ENCODE measurements around the gene FAM180B. TPM values are rescaled to one million over a fixed set of nuclear protein-coding genes. Genes with fewer than 3 reads are reported as not detected.
"Not testable (repeated sequence)": the region's sequence is repeated elsewhere in the genome, so short reads cannot be mapped to it uniquely, and the experiment has no call there.

FAM180B gene
- total RNA-seq, 1 donor from 2014 or later: 0.31 TPM

DNA sequence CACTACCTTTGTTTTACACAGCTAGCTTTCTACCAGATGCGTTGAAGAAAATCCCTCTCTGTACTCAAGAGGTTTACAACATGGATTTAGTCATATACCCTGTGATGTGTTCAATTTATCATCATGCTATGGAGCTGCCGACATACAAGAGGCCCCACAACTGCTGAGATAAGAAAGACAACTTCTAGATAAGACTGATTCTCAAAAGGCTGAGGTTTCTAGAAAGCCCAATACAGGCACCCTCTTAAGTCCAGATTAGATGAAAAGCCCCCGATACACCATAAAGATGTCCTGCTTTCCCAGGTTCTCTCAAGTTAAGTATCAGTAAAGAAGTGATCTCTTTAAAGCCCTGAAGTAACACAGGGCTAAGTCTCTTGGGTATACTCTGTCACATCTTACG is 41.5 kb downstream of the FAM180B start:
- H3K27me3 Mint-ChIP-seq (ENCODE audit: unreplicated experiment): no peaks in the 10 kb centered on the region
- H3K27ac Mint-ChIP-seq (ENCODE audit: unreplicated experiment): no peak overlapping the region
- H3K4me3 Mint-ChIP-seq (ENCODE audit: unreplicated experiment): no peak overlapping the region
- no peaks in the 10 kb centered on the region for H3K9me3 Mint-ChIP-seq (ENCODE audit: unreplicated experiment)
- TF ChIP-seq, protein P1, sequence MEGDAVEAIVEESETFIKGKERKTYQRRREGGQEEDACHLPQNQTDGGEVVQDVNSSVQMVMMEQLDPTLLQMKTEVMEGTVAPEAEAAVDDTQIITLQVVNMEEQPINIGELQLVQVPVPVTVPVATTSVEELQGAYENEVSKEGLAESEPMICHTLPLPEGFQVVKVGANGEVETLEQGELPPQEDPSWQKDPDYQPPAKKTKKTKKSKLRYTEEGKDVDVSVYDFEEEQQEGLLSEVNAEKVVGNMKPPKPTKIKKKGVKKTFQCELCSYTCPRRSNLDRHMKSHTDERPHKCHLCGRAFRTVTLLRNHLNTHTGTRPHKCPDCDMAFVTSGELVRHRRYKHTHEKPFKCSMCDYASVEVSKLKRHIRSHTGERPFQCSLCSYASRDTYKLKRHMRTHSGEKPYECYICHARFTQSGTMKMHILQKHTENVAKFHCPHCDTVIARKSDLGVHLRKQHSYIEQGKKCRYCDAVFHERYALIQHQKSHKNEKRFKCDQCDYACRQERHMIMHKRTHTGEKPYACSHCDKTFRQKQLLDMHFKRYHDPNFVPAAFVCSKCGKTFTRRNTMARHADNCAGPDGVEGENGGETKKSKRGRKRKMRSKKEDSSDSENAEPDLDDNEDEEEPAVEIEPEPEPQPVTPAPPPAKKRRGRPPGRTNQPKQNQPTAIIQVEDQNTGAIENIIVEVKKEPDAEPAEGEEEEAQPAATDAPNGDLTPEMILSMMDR (IDR thresholded peaks at IDR 0.05; ENCODE audit: unreplicated experiment): no peak
- H3K4me1 Mint-ChIP-seq (ENCODE audit: unreplicated experiment): no peaks in the 10 kb centered on the region
- DNase-seq (ENCODE audit: low spot score): no peak
- peaks cover 29% of the 10 kb centered on the region for H3K36me3 Mint-ChIP-seq (ENCODE audit: low read depth, unreplicated experiment)

DNA sequence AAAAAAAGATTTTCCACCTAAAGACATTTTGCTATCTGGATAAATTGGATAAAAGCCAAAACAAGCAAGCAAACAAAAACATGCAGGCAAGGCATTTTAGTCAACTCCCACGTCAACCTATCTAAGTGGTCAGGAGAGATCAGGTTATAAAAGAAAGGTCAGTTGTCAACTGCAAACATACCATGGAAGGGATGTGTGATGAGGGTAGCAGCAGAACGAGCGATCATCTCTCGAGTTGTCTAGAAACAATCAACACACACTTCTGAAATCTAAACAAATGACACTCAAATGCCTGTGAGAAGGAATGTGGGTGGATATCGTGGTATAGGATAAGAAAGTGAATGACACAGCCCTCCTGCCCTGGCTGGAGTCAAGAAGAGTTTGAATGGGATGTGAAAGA is 45.0 kb downstream of the FAM180B start:
- Mint-ChIP-seq H3K27ac (ENCODE audit: unreplicated experiment) (no peak overlapping the region), H3K4me1 (ENCODE audit: unreplicated experiment) (no peaks in the 10 kb centered on the region), H3K9me3 (ENCODE audit: unreplicated experiment) (no peaks in the 10 kb centered on the region), H3K36me3 (ENCODE audit: low read depth, unreplicated experiment) (peaks cover 35% of the 10 kb centered on the region), H3K27me3 (ENCODE audit: unreplicated experiment) (no peaks in the 10 kb centered on the region), H3K4me3 (ENCODE audit: unreplicated experiment) (no peak overlapping the region)
- TF ChIP-seq, protein P1 (IDR thresholded peaks at IDR 0.05; ENCODE audit: unreplicated experiment): no peak
- no peak for DNase-seq (ENCODE audit: low spot score)

DNA sequence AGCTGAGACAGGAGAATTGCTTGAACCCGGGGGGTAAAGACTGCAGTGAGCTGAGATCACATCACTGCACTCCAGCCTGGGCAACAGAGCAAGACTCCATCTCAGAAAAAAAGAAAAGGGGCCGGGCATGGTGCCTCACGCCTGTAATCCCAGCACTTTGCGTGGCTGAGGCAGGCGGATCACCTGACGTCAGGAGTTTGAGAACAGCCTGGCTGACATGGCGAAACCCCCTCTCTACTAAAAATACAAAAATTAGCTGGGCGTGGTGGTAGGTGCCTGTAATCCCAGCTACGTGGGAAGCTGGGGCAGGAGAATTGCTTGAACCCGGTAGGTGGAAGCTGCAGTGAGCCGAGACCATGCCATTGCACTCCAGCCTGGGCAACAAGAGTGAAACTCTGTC is 49.9 kb downstream of the FAM180B start:
- peaks cover 29% of the 10 kb centered on the region for H3K36me3 Mint-ChIP-seq (ENCODE audit: low read depth, unreplicated experiment)
- DNase-seq (ENCODE audit: low spot score); H3K27ac Mint-ChIP-seq (ENCODE audit: unreplicated experiment); H3K27me3 Mint-ChIP-seq (ENCODE audit: unreplicated experiment); H3K4me3 Mint-ChIP-seq (ENCODE audit: unreplicated experiment); H3K4me1 Mint-ChIP-seq (ENCODE audit: unreplicated experiment); H3K9me3 Mint-ChIP-seq (ENCODE audit: unreplicated experiment): not testable (repeated sequence)

Other genes with a start within 250 kb of the FAM180B start
- not detected for gene MYBPC3, start 234.0 kb upstream of the FAM180B start, total RNA-seq (ENCODE audit: unreplicated experiment)
- gene SPI1, start 208.1 kb upstream of the FAM180B start, total RNA-seq (ENCODE audit: unreplicated experiment): not detected
- gene SLC39A13, start 178.1 kb upstream of the FAM180B start, total RNA-seq (ENCODE audit: unreplicated experiment): 40.9 TPM
- 127 TPM for gene PSMC3, start 160.2 kb upstream of the FAM180B start, total RNA-seq (ENCODE audit: unreplicated experiment)
- gene RAPSN, start 137.5 kb upstream of the FAM180B start, total RNA-seq (ENCODE audit: unreplicated experiment): 0.95 TPM
- gene CELF1, start 33.5 kb upstream of the FAM180B start, total RNA-seq (ENCODE audit: unreplicated experiment): 162 TPM
- 34.9 TPM for gene PTPMT1, start 21.1 kb upstream of the FAM180B start, total RNA-seq (ENCODE audit: unreplicated experiment)
- 12.1 TPM for gene KBTBD4, start 7.7 kb upstream of the FAM180B start, total RNA-seq (ENCODE audit: unreplicated experiment)
- gene NDUFS3, start 7.6 kb upstream of the FAM180B start, total RNA-seq (ENCODE audit: unreplicated experiment): 199 TPM
- gene C1QTNF4, start 7.7 kb downstream of the FAM180B start, total RNA-seq (ENCODE audit: unreplicated experiment): 50.4 TPM
- gene MTCH2, start 55.9 kb downstream of the FAM180B start, total RNA-seq (ENCODE audit: unreplicated experiment): 109 TPM
- gene AGBL2, start 128.7 kb downstream of the FAM180B start, total RNA-seq (ENCODE audit: unreplicated experiment): 1.7 TPM
- 78.3 TPM for gene FNBP4, start 180.7 kb downstream of the FAM180B start, total RNA-seq (ENCODE audit: unreplicated experiment)

Measured in endothelial cell (in vitro differentiated cells).